ENCODE results near the gene MAD1L1.
A peak's percentile ranks its signal among the peaks of the same experiment; 100 is the strongest.

The MAD1L1 gene

DNA sequence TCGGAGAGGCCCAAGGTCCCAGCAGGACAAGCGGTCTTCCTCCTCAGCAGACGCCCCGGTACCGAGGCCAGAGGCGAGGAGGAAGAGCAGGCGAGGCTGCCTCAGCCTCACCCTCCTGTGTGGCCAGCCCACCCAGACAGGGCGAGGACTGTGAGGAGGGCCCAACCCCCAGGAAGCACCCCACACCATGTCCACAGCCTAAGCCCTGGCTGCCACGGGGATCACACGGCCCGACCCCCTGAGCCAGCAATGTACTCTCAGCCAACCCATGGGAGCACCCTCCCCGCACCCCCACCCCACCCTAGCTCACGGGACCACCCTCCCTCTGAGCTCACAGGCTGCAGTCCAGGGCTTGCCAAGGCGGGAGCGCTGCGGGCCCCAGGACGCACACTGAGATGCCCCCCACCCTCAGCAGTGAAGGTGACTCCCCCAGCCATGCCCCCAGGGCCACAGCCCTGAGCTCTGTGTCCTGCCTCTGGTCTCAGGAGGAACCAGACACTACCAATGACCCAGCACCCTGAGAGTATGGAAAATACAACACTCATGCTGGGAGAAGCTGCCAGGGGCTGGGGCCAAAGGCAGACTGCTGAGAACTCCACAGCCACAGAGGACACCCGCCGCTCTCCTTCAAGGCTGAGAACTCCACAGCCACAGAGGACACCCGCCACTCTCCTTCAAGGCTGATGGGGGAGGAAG, 93.6 kb downstream of the MAD1L1 start:
- ChIA-PET POLR2A (ENCODE audit: low non-redundant PET) (no interaction called here), CTCF (no interaction called here)
- no peak for DNase-seq (ENCODE audit: low spot score)
- TF ChIP-seq, protein P1, sequence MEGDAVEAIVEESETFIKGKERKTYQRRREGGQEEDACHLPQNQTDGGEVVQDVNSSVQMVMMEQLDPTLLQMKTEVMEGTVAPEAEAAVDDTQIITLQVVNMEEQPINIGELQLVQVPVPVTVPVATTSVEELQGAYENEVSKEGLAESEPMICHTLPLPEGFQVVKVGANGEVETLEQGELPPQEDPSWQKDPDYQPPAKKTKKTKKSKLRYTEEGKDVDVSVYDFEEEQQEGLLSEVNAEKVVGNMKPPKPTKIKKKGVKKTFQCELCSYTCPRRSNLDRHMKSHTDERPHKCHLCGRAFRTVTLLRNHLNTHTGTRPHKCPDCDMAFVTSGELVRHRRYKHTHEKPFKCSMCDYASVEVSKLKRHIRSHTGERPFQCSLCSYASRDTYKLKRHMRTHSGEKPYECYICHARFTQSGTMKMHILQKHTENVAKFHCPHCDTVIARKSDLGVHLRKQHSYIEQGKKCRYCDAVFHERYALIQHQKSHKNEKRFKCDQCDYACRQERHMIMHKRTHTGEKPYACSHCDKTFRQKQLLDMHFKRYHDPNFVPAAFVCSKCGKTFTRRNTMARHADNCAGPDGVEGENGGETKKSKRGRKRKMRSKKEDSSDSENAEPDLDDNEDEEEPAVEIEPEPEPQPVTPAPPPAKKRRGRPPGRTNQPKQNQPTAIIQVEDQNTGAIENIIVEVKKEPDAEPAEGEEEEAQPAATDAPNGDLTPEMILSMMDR (conservative IDR thresholded peaks at IDR 0.05; ENCODE audit: low read depth): no peak
- H3K27ac ChIP-seq: 0 out of 2 replicates have a peak overlapping the region, but pooled peaks have one; percentile 1

DNA sequence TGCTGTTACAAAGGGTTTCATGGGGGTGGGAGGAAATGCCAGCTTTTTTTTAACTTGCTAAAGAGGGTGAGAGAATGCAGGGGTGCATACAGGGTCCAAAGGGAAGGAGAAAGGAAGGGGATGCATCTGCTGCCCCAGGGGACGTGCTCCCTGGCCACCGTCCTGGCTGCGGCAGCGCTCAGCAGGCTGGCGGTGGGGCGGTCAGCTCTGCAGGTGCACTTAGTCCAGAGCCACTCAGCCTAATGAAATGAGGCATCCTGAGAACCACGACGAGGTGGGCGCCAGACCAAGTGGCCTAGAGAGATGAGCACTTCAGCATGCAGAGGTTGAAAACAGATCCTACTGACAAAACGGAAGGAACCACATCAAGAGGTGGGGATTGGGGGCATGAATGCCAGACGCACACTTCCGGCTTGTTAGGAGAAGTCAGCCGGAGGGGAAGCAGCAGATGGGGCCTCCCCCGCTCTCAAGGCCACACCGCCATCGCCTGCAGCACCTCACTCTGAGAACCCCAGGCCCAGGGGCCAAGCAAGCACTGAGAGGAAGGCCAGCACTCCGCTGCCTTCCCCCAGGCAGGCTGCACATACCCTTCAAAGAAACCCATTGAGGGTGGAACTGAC, 94.5 kb downstream of the MAD1L1 start:
- H3K27ac ChIP-seq: no peak overlapping the region
- TF ChIP-seq, protein P1 (conservative IDR thresholded peaks at IDR 0.05; ENCODE audit: low read depth): no peak
- ChIA-PET CTCF (no interaction called here), POLR2A (ENCODE audit: low non-redundant PET) (no interaction called here)
- no peak for DNase-seq (ENCODE audit: low spot score)

DNA sequence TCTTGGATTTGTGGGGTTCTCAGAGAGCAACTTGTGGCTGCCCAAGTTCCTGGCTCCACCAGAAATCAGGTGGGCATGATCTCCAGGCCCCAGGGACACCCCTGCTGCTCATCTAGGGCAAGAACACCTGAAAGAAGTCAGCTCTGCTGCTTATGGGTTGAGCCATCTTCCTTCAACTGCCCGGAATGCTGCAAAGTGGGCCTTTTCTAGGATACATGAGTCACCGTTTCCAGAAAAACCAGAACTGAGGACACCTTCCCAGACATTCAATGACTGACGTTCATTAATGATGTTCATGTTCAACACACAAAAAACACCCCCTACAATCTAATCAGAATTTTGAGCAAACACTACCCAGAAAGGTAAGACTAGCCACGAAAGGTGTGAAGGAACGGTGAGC, 98.0 kb downstream of the MAD1L1 start:
- no peak overlapping the region for H3K27ac ChIP-seq
- TF ChIP-seq, protein P1 (conservative IDR thresholded peaks at IDR 0.05; ENCODE audit: low read depth): no peak
- ChIA-PET CTCF (no interaction called here), POLR2A (ENCODE audit: low non-redundant PET) (interaction anchor here (0.5 kb wide), 1 partner anchor 730 kb away, joined by 3 read pairs; no protein-coding TSS in a partner anchor)
- DNase-seq (ENCODE audit: low spot score): peak; percentile 42

DNA sequence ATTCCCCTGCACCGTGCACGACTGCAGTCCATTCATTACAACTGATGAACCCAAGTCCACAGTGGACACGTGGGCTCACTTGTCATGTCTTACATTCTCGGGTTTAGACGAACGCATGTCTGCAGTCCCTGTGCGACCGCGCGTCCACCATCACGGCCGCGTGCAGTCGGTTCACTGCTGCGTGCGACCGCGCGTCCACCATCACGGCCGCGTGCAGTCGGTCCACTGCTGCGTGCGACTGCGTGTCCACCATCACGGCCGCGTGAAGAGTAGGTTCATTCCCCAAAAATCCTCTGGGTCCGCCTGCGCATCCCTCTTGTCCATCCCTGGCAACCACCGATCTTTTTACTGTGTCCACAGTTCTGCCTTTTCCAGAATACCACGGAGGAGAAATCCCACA, 100.5 kb downstream of the MAD1L1 start:
- POLR2A ChIA-PET (ENCODE audit: low non-redundant PET): no interaction called here
- CTCF ChIA-PET: no interaction called here

DNA sequence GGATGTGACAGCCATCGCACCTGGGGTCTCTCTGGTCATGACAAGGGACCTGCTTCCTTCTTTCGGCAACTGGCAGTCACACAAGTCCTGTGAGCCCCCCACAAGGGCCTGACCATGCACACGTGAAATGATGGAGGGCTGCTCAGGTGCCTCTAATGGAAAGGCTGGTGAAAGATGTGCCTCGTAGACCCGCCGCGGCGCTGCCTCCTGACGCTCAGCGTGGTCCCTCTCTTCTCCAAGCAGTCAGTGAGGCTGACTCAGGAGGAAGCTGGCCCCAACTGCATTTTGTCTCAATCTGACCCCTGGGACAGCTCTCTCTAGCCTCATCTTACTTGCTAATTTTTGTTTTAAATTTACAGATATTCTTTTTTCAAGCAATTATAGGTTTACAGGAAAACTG, 100.9 kb downstream of the MAD1L1 start:
- DNase-seq (ENCODE audit: low spot score): no peak
- POLR2A ChIA-PET (ENCODE audit: low non-redundant PET): no interaction called here
- TF ChIP-seq, protein P1 (conservative IDR thresholded peaks at IDR 0.05; ENCODE audit: low read depth): no peak
- H3K27ac ChIP-seq: no peak overlapping the region
- CTCF ChIA-PET: no interaction called here

More for the DNA sequence above, 100.5 kb downstream of the MAD1L1 start:
- TF ChIP-seq, protein P1 (conservative IDR thresholded peaks at IDR 0.05; ENCODE audit: low read depth): no peak
- no peak for DNase-seq (ENCODE audit: low spot score)
- H3K27ac ChIP-seq: no peak overlapping the region

DNA sequence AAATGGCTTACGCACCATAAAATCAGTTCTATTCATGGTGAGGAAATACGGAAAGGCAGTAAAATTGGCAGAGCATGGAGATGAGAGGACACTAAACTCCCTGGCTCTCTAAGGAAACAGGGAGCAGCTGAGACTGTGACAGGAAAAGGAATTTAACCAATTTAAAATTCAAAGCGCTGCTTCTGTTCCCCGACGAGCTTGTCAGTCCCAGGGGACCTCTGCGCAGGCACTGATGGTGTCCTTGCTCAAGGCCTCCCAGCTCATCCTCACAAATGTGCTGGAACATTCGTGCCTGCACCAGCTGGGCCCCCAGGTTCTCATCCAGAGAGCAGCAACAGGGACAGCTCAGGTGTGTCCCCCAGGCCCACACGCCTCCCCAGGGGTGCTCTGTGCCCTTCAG, 101.4 kb downstream of the MAD1L1 start:
- TF ChIP-seq, protein P1 (conservative IDR thresholded peaks at IDR 0.05; ENCODE audit: low read depth): no peak
- ChIA-PET POLR2A (ENCODE audit: low non-redundant PET) (no interaction called here), CTCF (no interaction called here)
- no peak overlapping the region for H3K27ac ChIP-seq
- DNase-seq (ENCODE audit: low spot score): no peak

Measured in RWPE1 (cell line).